KOPT-K1 (cell line): ENCODE results near the gene PLPP7.
"Not testable (repeated sequence)": the region's sequence is repeated elsewhere in the genome, so short reads cannot be mapped to it uniquely, and the experiment has no call there.

ENCODE experiments used
- H3K27ac ChIP-seq: fragments of 200-600 bp; sonication (generic); 2 replicates; pipeline ENCODE4 v1.5.1; 2016; ENCODE audit warnings: antibody characterized with exemption, mild to moderate bottlenecking, low read depth, low read length; ENCODE audit not compliant: poor library complexity, severe bottlenecking
- H3K36me3 ChIP-seq: fragments of 200-600 bp; sonication (generic); 2 replicates; pipeline ENCODE4 v1.5.1; 2017; ENCODE audit warnings: antibody characterized with exemption, mild to moderate bottlenecking, low read length, moderate library complexity; ENCODE audit not compliant: insufficient read depth
- H3K9me3 ChIP-seq: fragments of 200-600 bp; sonication (generic); 2 replicates; pipeline ENCODE4 v1.5.1; 2017; ENCODE audit warnings: antibody characterized with exemption, low read length, mild to moderate bottlenecking; ENCODE audit not compliant: insufficient read depth, poor library complexity, severe bottlenecking

Gene PLPP7

GRCh38 chr9:131289301-131290035 is at the start of gene PLPP7:
Gene PLPP7, plus strand, starts transcription at chr9:131289723. Its CDS starts 275 bp downstream, at chr9:131289998.
- Histone ChIP-seq H3K27ac (no peak within 1 kb of the TSS), H3K36me3 (no peaks in the 10 kb centered on the region), H3K9me3 (no peaks in the 10 kb centered on the region)

GRCh38 chr9:131240047-131240921 is 49.2 kb upstream of the PLPP7 start:
- Histone ChIP-seq H3K36me3 (peaks cover 14% of the 10 kb centered on the region; the same call in 1 of the 2 replicates), H3K27ac (no peak overlapping the region), H3K9me3 (no peaks in the 10 kb centered on the region)

- not testable (repeated sequence) for H3K36me3 ChIP-seq, H3K27ac ChIP-seq, H3K9me3 ChIP-seq
These were observed 45.2 kb upstream of the PLPP7 start for GRCh38 chr9:131244331-131244730.

GRCh38 chr9:131246618-131247017 is 42.9 kb upstream of the PLPP7 start:
- no peak overlapping the region for H3K27ac ChIP-seq
- H3K9me3 ChIP-seq: no peaks in the 10 kb centered on the region
- no peaks in the 10 kb centered on the region for H3K36me3 ChIP-seq

GRCh38 chr9:131252120-131252519 is 37.4 kb upstream of the PLPP7 start:
- no peaks in the 10 kb centered on the region for H3K36me3 ChIP-seq
- no peaks in the 10 kb centered on the region for H3K9me3 ChIP-seq
- peak overlapping the region; percentile 44 for H3K27ac ChIP-seq

GRCh38 chr9:131253891-131254491 is 35.5 kb upstream of the PLPP7 start:
- Histone ChIP-seq H3K27ac (no peak overlapping the region), H3K36me3 (peaks cover 9% of the 10 kb centered on the region; the same call in 1 of the 2 replicates), H3K9me3 (no peaks in the 10 kb centered on the region)

- no peaks in the 10 kb centered on the region for H3K9me3 ChIP-seq
- peaks cover 15% of the 10 kb centered on the region; the same call in 1 of the 2 replicates for H3K36me3 ChIP-seq
- peak overlapping the region; percentile 99 for H3K27ac ChIP-seq
These were observed 34.9 kb upstream of the PLPP7 start for GRCh38 chr9:131254626-131255025.

GRCh38 chr9:131255676-131256197 is 33.8 kb upstream of the PLPP7 start:
- Histone ChIP-seq H3K36me3 (peaks cover 25% of the 10 kb centered on the region), H3K27ac (peak overlapping the region; percentile 99), H3K9me3 (no peaks in the 10 kb centered on the region)

GRCh38 chr9:131257266-131258025 is 32.1 kb upstream of the PLPP7 start:
- peaks cover 41% of the 10 kb centered on the region for H3K36me3 ChIP-seq
- H3K9me3 ChIP-seq: no peaks in the 10 kb centered on the region
- peak overlapping the region; percentile 99 for H3K27ac ChIP-seq

GRCh38 chr9:131258186-131258585 is 31.3 kb upstream of the PLPP7 start:
- Histone ChIP-seq H3K27ac (peak overlapping the region; percentile 99), H3K36me3 (peaks cover 46% of the 10 kb centered on the region), H3K9me3 (no peaks in the 10 kb centered on the region)

- H3K36me3 ChIP-seq: peaks cover 49% of the 10 kb centered on the region
- no peaks in the 10 kb centered on the region for H3K9me3 ChIP-seq
- H3K27ac ChIP-seq: peak overlapping the region; percentile 99
These were observed 30.7 kb upstream of the PLPP7 start for GRCh38 chr9:131258698-131259431.

- H3K9me3 ChIP-seq: no peaks in the 10 kb centered on the region
- H3K36me3 ChIP-seq: peaks cover 55% of the 10 kb centered on the region
- H3K27ac ChIP-seq: no peak overlapping the region
These were observed 30.1 kb upstream of the PLPP7 start for GRCh38 chr9:131259432-131259898.

GRCh38 chr9:131259916-131260597 is 29.5 kb upstream of the PLPP7 start:
- H3K36me3 ChIP-seq: peaks cover 56% of the 10 kb centered on the region
- no peak overlapping the region for H3K27ac ChIP-seq

More at GRCh38 chr9:131259916-131260597, 29.5 kb upstream of the PLPP7 start:
- no peaks in the 10 kb centered on the region for H3K9me3 ChIP-seq
